Hematopoietic multipotent progenitor cell (in vitro differentiated cells): ENCODE results near the gene MEGF8. TPM values are rescaled to one million over a fixed set of nuclear protein-coding genes. Genes with fewer than 3 reads are reported as not detected.

Experiments used
- DNase-seq, 3 donors: peaks; one replicate each; pipeline ENCODE4 v3.0.0-alpha.2; 2011 to 2015; ENCODE audit warnings: low read depth in 2 of 3, low spot score in 2 of 3
- total RNA-seq: library from RNA; depleted of rRNA; stranded (reverse); fragments of >200 nt; gene quantifications from one replicate; pipeline ENCODE4 v1.2.3, GENCODE V29; 2012

The MEGF8 gene
- total RNA-seq, 1 donor, result 17.2 TPM

- no peak for DNase-seq
Observed at GRCh38 chr19:42407085-42407815, 81.8 kb downstream of the MEGF8 start.

GRCh38 chr19:42407816-42408175, 82.4 kb downstream of the MEGF8 start:
- DNase-seq, result no peak

- DNase-seq, result no peak
Observed at GRCh38 chr19:42409477-42409876, 84.0 kb downstream of the MEGF8 start.

- DNase-seq, result no peak
Observed at GRCh38 chr19:42410371-42410770, 84.9 kb downstream of the MEGF8 start.

DNA sequence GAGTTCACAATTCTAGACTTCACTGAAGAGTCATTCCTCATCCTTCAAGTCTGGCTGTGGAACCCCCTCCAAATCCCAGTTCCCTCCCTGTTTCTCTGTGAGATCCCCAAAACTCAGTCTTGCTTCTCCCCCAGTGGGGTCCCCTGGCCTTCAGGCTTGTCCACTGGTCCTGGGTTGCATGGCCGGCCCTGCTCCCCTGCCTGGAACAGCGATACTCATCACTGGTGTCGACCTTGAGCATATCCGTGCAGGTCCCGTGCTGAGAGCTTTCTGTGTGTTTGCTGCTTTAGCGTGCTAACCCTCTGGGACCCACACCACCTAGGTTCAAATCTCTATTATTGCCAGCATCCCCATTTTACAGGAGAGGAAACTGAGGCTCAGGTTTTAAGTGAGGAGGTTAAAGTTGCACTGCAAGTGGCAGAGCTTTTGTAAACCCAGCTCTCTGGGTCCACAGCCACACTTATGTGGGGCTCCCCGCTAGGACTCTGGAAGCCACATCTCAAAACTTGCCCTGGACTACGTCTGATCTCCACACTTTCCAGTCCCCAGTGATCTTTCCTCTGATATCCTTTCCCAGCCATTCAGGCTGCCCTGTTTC, 86.2 kb downstream of the MEGF8 start:
- DNase-seq, result no peak

- DNase-seq, result no peak
Observed at GRCh38 chr19:42412227-42412626, 86.8 kb downstream of the MEGF8 start.

DNA sequence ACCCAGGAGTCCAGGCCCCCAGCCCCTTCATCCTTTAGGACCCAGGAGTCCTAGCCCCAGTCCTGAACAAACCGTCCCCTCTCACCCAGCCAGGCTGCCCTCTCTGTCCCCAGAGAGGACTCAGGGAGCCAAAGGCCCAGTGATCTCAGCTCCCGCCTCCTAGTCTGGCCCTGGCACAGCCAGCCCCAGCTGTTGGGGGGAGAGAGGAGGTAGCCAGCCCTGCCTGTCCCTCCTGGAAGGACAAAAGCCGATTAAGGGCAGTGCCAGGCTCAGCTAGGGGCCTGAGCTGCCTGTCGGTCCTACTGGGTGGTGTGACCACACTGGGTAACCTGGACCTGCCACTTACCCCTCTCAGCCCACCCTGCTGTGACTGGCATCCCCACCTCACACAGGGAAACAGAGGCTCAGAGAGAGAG, 87.2 kb downstream of the MEGF8 start:
- no peak for DNase-seq

- DNase-seq, result no peak
Observed at GRCh38 chr19:42419309-42419708, 93.9 kb downstream of the MEGF8 start.

GRCh38 chr19:42420055-42420544, 94.7 kb downstream of the MEGF8 start:
- peak; percentile 50 to 61 (median 57) for DNase-seq

GRCh38 chr19:42421101-42421500, 95.7 kb downstream of the MEGF8 start:
- DNase-seq, result no peak

DNA sequence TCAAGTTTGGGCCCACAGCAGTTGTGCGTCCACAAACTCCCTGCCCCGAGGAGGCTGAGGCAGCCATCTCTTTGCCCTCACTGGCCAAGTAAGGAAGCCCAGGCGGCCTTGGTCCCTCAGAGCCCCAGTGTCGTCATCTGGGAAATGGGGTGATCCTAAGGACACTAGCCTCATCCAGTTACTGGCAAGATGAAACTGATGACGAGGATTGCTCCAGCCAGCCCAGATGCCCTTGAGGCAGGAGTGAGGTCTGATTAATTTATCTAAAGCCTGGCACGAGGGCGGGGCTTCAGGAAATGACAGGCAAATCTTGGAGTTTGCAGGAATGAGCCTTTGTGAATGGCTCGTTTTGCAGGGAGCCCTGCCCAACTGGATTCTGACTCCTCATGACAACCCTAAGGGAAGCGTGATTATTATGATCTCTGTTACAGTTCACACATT, 96.2 kb downstream of the MEGF8 start:
- DNase-seq, result no peak

- peak in 1 of 3 donors; percentile 54 for DNase-seq
Observed at GRCh38 chr19:42422092-42422900, 96.9 kb downstream of the MEGF8 start.

GRCh38 chr19:42422901-42423461, 97.5 kb downstream of the MEGF8 start:
- peak in 2 of 3 donors; percentile 65 to 67 for DNase-seq

GRCh38 chr19:42423462-42424344, 98.3 kb downstream of the MEGF8 start:
- DNase-seq, result peak; percentile 84 to 95 (median 91)

DNA sequence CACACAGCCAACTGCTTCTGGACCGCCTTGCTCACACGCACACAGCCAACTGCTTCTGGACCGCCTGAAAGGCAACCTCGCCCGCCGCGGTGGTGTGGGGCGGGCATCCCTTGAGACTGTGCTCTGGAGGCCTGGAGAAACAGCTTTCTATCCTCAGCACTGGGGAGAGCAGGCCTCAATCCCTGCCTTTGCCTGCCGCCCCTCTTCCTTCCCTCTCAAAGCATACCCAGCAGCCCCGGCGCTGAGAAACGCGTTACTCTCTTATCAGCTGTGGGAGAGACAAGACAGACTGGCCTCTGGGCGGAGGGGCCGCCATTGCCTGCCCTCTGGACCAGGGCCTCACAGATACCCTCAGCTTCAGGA, 98.9 kb downstream of the MEGF8 start:
- DNase-seq, result no peak

- DNase-seq, result no peak
Observed at GRCh38 chr19:42424712-42425131, 99.3 kb downstream of the MEGF8 start.

GRCh38 chr19:42426643-42427042, 101.2 kb downstream of the MEGF8 start:
- DNase-seq, result no peak

DNA sequence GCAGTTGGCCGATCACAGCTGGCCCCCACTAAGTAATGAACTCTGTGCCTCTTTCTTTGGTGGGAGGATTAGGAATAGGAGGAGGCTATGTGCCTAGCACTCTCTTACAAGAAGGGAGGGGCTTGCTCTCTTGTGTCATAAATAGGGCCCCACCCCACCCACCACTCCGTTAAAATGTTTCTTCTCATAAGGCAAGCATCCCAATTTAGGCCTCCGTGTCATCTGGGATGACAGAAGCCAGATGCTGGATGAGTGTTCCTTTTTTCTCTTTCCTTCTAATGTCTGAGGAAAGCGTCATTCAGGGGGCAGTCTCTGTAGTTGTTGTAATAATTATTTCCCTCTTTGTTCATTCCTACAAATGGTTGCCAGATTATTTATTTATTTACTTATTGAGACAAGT, 101.9 kb downstream of the MEGF8 start, which contains the start of gene LIPE:
LIPE (minus strand) TSS at position 76 of the 400 bp plus-strand sequence. CDS start 239 bp downstream, outside the sequence.
- DNase-seq, result no peak
